Muscle layer of duodenum (tissue), 2 donors: Measurements from ENCODE around the gene AKAP10.
"Not testable (repeated sequence)": the region's sequence is repeated elsewhere in the genome, so short reads cannot be mapped to it uniquely, and the experiment has no call there.

ENCODE experiments used
- H3K27ac ChIP-seq: one replicate; pipeline ENCODE4 v1.7.0; 2013; ENCODE audit warnings: mild to moderate bottlenecking, low read length
- H3K27me3 ChIP-seq: one replicate; pipeline ENCODE4 v1.7.0; 2013; ENCODE audit warnings: low read depth, mild to moderate bottlenecking, control low read depth, low read length
- H3K36me3 ChIP-seq, 2 donors: one replicate each; pipeline ENCODE4 v1.7.0; 2013; ENCODE audit warnings: low read length in 2 of 2, control low read depth in 1 of 2, mild to moderate bottlenecking in 1 of 2; ENCODE audit not compliant: insufficient read depth in 2 of 2, control insufficient read depth in 1 of 2
- H3K4me1 ChIP-seq, 2 donors: one replicate each; pipeline ENCODE4 v1.7.0; 2013; ENCODE audit warnings: low read length in 2 of 2, mild to moderate bottlenecking in 2 of 2, control low read depth in 1 of 2, moderate library complexity in 1 of 2; ENCODE audit not compliant: insufficient read depth in 2 of 2, control insufficient read depth in 1 of 2
- H3K4me3 ChIP-seq, 2 donors: one replicate each; pipeline ENCODE4 v1.7.0; 2013; ENCODE audit warnings: low read length in 2 of 2, low read depth in 1 of 2, mild to moderate bottlenecking in 1 of 2
- H3K9me3 ChIP-seq, 2 donors: one replicate each; pipeline ENCODE4 v1.7.0; 2013; ENCODE audit warnings: low read length in 2 of 2, control low read depth in 1 of 2, mild to moderate bottlenecking in 1 of 2; ENCODE audit not compliant: control insufficient read depth in 1 of 2
- donor health status: healthy.

AKAP10 gene

GRCh38 chr17:19977293-19978208 is at the start of gene AKAP10:
TSS of gene AKAP10 (minus strand) at chr17:19977828. CDS start at chr17:19977679, 149 bp downstream.
- Histone ChIP-seq H3K4me1 (peaks cover 8 to 27% of the 10 kb centered on the region in 2 donors), H3K27ac (peak within 1 kb of the TSS; percentile 97), H3K9me3 (no peaks in the 10 kb centered on the region), H3K27me3 (no peaks in the 10 kb centered on the region), H3K4me3 (peak within 1 kb of the TSS; percentile 98), H3K36me3 (no peaks in the 10 kb centered on the region)

- Histone ChIP-seq H3K36me3 (no peaks in the 10 kb centered on the region), H3K27me3 (no peaks in the 10 kb centered on the region), H3K27ac (no peak overlapping the region), H3K4me3 (no peak overlapping the region), H3K9me3 (peaks cover 0 to 3% of the 10 kb centered on the region in 2 donors), H3K4me1 (no peaks in the 10 kb centered on the region)
Observed at GRCh38 chr17:20026960-20027359, 49.3 kb upstream of the AKAP10 start.

- Histone ChIP-seq H3K36me3 (peaks cover 0 to 3% of the 10 kb centered on the region in 2 donors), H3K27me3 (no peaks in the 10 kb centered on the region), H3K9me3 (no peaks in the 10 kb centered on the region), H3K27ac (no peak overlapping the region), H3K4me3 (no peak overlapping the region), H3K4me1 (no peaks in the 10 kb centered on the region)
Observed at GRCh38 chr17:20022701-20023100, 45.1 kb upstream of the AKAP10 start.

- H3K27ac ChIP-seq, H3K4me1 ChIP-seq, H3K36me3 ChIP-seq, H3K9me3 ChIP-seq, H3K27me3 ChIP-seq, H3K4me3 ChIP-seq: not testable (repeated sequence)
Observed at GRCh38 chr17:20016475-20016992, 38.9 kb upstream of the AKAP10 start.

- no peak overlapping the region for H3K4me3 ChIP-seq
- H3K9me3 ChIP-seq = no peaks in the 10 kb centered on the region
- no peak overlapping the region for H3K27ac ChIP-seq
- peaks cover 4 to 14% of the 10 kb centered on the region in 2 donors for H3K4me1 ChIP-seq
- H3K27me3 ChIP-seq = peaks cover 9% of the 10 kb centered on the region
- no peaks in the 10 kb centered on the region for H3K36me3 ChIP-seq
Observed at GRCh38 chr17:20012017-20012536, 34.4 kb upstream of the AKAP10 start.

- Histone ChIP-seq H3K4me1 (peaks cover 4 to 14% of the 10 kb centered on the region in 2 donors), H3K27ac (peak overlapping the region; percentile 39), H3K36me3 (no peaks in the 10 kb centered on the region), H3K9me3 (no peaks in the 10 kb centered on the region), H3K4me3 (no peak overlapping the region), H3K27me3 (peaks cover 9% of the 10 kb centered on the region)
Observed at GRCh38 chr17:20010936-20011335, 33.3 kb upstream of the AKAP10 start.

- Histone ChIP-seq H3K27me3 (peaks cover 9% of the 10 kb centered on the region), H3K4me1 (peaks cover 4 to 14% of the 10 kb centered on the region in 2 donors), H3K36me3 (no peaks in the 10 kb centered on the region)
Observed at GRCh38 chr17:20010099-20010863, 32.7 kb upstream of the AKAP10 start.

GRCh38 chr17:20009302-20010098 is 31.9 kb upstream of the AKAP10 start, which contains the start of gene SPECC1:
TSS of gene SPECC1 (plus strand) at chr17:20009359. CDS start at chr17:20096652, 87,293 bp downstream.
- Histone ChIP-seq H3K4me3 (peak within 1 kb of the TSS; percentile 84 to 86), H3K27ac (no peak within 1 kb of the TSS), H3K4me1 (peaks cover 4 to 14% of the 10 kb centered on the region in 2 donors), H3K36me3 (no peaks in the 10 kb centered on the region), H3K27me3 (peaks cover 9% of the 10 kb centered on the region), H3K9me3 (no peaks in the 10 kb centered on the region)

More at GRCh38 chr17:20010099-20010863, 32.7 kb upstream of the AKAP10 start:
- peak overlapping the region; percentile 52 to 84 for H3K4me3 ChIP-seq
- no peaks in the 10 kb centered on the region for H3K9me3 ChIP-seq
- peak overlapping the region; percentile 39 for H3K27ac ChIP-seq

GRCh38 chr17:20009052-20009301 is 31.3 kb upstream of the AKAP10 start:
- H3K9me3 ChIP-seq = no peaks in the 10 kb centered on the region
- H3K27ac ChIP-seq = no peak overlapping the region
- peak overlapping the region; percentile 84 to 86 for H3K4me3 ChIP-seq
- no peaks in the 10 kb centered on the region for H3K36me3 ChIP-seq
- H3K27me3 ChIP-seq = peaks cover 9% of the 10 kb centered on the region
- H3K4me1 ChIP-seq = peaks cover 4 to 14% of the 10 kb centered on the region in 2 donors

- Histone ChIP-seq H3K27ac (no peak overlapping the region), H3K9me3 (no peaks in the 10 kb centered on the region), H3K27me3 (peaks cover 9% of the 10 kb centered on the region), H3K4me3 (peak overlapping the region; percentile 84 to 86), H3K36me3 (no peaks in the 10 kb centered on the region), H3K4me1 (peaks cover 4 to 14% of the 10 kb centered on the region in 2 donors)
Observed at GRCh38 chr17:20008242-20009051, 30.8 kb upstream of the AKAP10 start.
